Measurements from ENCODE around the gene DLX4. TPM values are rescaled to one million over a fixed set of nuclear protein-coding genes. Genes with fewer than 3 reads are reported as not detected.

The DLX4 gene
- polyA plus RNA-seq, 3 donors = 0.22 to 0.61 (median 0.26) TPM

DNA sequence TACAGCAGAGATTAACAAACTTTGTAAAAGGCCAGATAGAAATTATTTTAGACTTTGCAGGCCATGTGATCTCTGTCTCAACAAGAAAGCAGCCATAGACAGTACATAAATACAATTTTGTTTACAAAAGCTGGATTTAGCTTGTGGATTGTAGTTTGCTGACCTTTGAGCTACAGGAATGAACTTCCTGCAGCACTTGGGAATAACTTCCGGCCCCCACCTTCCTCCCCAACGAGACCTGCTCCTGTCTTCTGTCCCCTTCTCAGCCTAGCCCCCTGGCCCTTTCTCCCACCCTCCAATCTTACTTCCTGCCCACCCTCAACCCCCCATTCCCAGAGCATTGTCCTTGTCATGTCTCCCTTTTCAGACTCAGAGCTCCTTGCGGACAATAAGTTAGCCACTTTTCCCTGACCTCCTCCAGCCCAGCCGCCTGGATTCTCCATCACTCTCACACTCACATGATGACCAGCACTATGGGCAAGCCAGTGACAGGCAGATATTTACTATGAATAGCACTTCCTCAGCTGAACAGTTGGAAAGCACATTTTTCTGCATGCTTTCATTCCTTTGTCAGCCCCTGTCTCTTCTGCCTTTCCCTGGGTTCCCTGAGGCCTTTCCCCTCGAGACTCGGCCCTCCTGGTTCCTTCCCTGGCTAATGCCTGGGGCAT lies 53.6 kb downstream of the DLX4 start:
- H3K27ac ChIP-seq (ENCODE audit: low read depth, low read length) = no peak overlapping the region

DNA sequence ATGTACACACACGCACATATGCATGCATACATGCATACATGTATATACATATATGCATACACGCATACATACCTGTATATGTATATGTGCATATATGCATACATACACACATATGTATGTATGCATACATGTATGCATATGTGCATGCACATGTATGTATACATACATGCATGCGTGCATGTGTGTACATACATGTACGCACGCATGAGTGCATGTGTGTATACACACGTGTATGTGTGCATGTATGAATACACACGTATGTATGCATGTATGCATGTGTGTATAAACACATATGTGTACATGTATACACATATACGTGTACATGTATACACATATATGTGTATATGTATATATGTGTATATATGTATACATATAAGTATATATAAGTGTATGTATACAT lies 54.5 kb downstream of the DLX4 start:
- no peak overlapping the region for H3K27ac ChIP-seq (ENCODE audit: low read depth, low read length)
- WGBS, 3 donors = 63 to 71% (median 63%) methylated on average over 8 of the region's 8 CpGs

More for the DNA sequence above, 53.6 kb downstream of the DLX4 start:
- 54 to 62% (median 58%) methylated on average over 6 of the region's 6 CpGs for WGBS, 3 donors

Other genes starting within 250 kb of the DLX4 start
- gene FAM117A, start 205.1 kb upstream of the DLX4 start, polyA plus RNA-seq = 10 to 100 TPM in 1 of 3 donors, 1 to 10 TPM in 2; 5.6 to 10.7 (median 7.7) TPM
- 10 to 100 TPM in 1 of 3 donors, 1 to 10 TPM in 2; 7.2 to 10.3 (median 8.1) TPM for gene KAT7, start 180.5 kb upstream of the DLX4 start, polyA plus RNA-seq
- gene TAC4, start 121.1 kb upstream of the DLX4 start, polyA plus RNA-seq = not detected
- gene DLX3, start 26.0 kb downstream of the DLX4 start, polyA plus RNA-seq = under 1 TPM; 0.10 to 0.79 (median 0.17) TPM
- 10 to 100 TPM; 13.2 to 19.1 (median 13.4) TPM for gene ITGA3, start 86.9 kb downstream of the DLX4 start, polyA plus RNA-seq
- gene PDK2, start 126.2 kb downstream of the DLX4 start, polyA plus RNA-seq = 10 to 100 TPM; 24.3 to 46.5 (median 29.3) TPM
- gene SAMD14, start 161.0 kb downstream of the DLX4 start, polyA plus RNA-seq = 1 to 10 TPM in 2 of 3 donors, under 1 TPM in 1; 0.46 to 1.4 (median 1.3) TPM
- gene PPP1R9B, start 181.5 kb downstream of the DLX4 start, polyA plus RNA-seq = 10 to 100 TPM; 11.8 to 48.7 (median 21.6) TPM
- 1 to 10 TPM in 2 of 3 donors, under 1 TPM in 1; 0.83 to 4.0 (median 3.1) TPM for gene SGCA, start 196.8 kb downstream of the DLX4 start, polyA plus RNA-seq
- gene COL1A1, start 232.4 kb downstream of the DLX4 start, polyA plus RNA-seq = 100 to 1,000 TPM in 2 of 3 donors, 10 to 100 TPM in 1; 29.6 to 209 (median 106) TPM